ENCODE data around the gene SLC35G6. TPM values are rescaled to one million over a fixed set of nuclear protein-coding genes. Genes with fewer than 3 reads are reported as not detected.

The SLC35G6 gene
- total RNA-seq, 2 donors from 2014 or later, result 0.25 TPM; not detected in 1

Other genes with a start within 250 kb of the SLC35G6 start
- gene DVL2, start 246.9 kb upstream of the SLC35G6 start, total RNA-seq, result 10 to 100 TPM; 49.5 to 54.8 TPM
- 10 to 100 TPM; 28.9 to 32.2 TPM for gene PHF23, start 242.0 kb upstream of the SLC35G6 start, total RNA-seq
- 100 to 1,000 TPM; 244 to 246 TPM for gene GABARAP, start 239.0 kb upstream of the SLC35G6 start, total RNA-seq
- 100 to 1,000 TPM; 184 to 186 TPM for gene CTDNEP1, start 229.7 kb upstream of the SLC35G6 start, total RNA-seq
- gene ELP5, start 229.2 kb upstream of the SLC35G6 start, total RNA-seq, result 10 to 100 TPM; 62.1 to 89.5 TPM
- gene CLDN7, start 219.0 kb upstream of the SLC35G6 start, total RNA-seq, result 1 to 10 TPM; 1.9 to 3.1 TPM
- gene SLC2A4, start 199.7 kb upstream of the SLC35G6 start, total RNA-seq, result under 1 TPM; 0.07 to 0.17 TPM
- 1 to 10 TPM; 3.6 to 9.5 TPM for gene YBX2, start 186.8 kb upstream of the SLC35G6 start, total RNA-seq
- gene EIF5A, start 173.8 kb upstream of the SLC35G6 start, total RNA-seq, result 100 to 1,000 TPM; 547 to 594 TPM
- gene GPS2, start 166.1 kb upstream of the SLC35G6 start, total RNA-seq, result 10 to 100 TPM; 50.5 to 50.7 TPM
- 10 to 100 TPM; 35.7 to 37.6 TPM for gene NEURL4, start 152.1 kb upstream of the SLC35G6 start, total RNA-seq
- 100 to 1,000 TPM; 690 to 708 TPM for gene ACAP1, start 144.9 kb upstream of the SLC35G6 start, total RNA-seq
- 1 to 10 TPM; 4.9 to 5.5 TPM for gene KCTD11, start 129.3 kb upstream of the SLC35G6 start, total RNA-seq
- gene TMEM95, start 126.3 kb upstream of the SLC35G6 start, total RNA-seq, result under 1 TPM in 1 of 2 donors, not detected in 1; 0.34 TPM
- gene TNK1, start 100.4 kb upstream of the SLC35G6 start, total RNA-seq, result 1 to 10 TPM; 5.5 to 6.5 TPM
- 10 to 100 TPM; 60.5 to 62.6 TPM for gene PLSCR3, start 86.9 kb upstream of the SLC35G6 start, total RNA-seq
- gene TMEM256, start 77.3 kb upstream of the SLC35G6 start, total RNA-seq, result 10 to 100 TPM; 64.8 to 88.2 TPM
- gene NLGN2, start 73.6 kb upstream of the SLC35G6 start, total RNA-seq, result 10 to 100 TPM; 17.4 to 19.8 TPM
- gene SPEM1, start 61.1 kb upstream of the SLC35G6 start, total RNA-seq, result under 1 TPM; 0.58 to 0.67 TPM
- gene SPEM2, start 55.8 kb upstream of the SLC35G6 start, total RNA-seq, result not detected
- gene SPEM3, start 52.6 kb upstream of the SLC35G6 start, total RNA-seq, result not detected
- 10 to 100 TPM; 11.3 to 11.7 TPM for gene TMEM102, start 46.0 kb upstream of the SLC35G6 start, total RNA-seq
- 1 to 10 TPM; 4.9 to 5.3 TPM for gene FGF11, start 41.9 kb upstream of the SLC35G6 start, total RNA-seq
- 10 to 100 TPM; 25.5 to 26.8 TPM for gene CHRNB1, start 36.4 kb upstream of the SLC35G6 start, total RNA-seq
- 10 to 100 TPM; 28.5 to 29.0 TPM for gene ZBTB4, start 1.8 kb upstream of the SLC35G6 start, total RNA-seq
- 100 to 1,000 TPM; 211 to 249 TPM for gene POLR2A, start 2.9 kb downstream of the SLC35G6 start, total RNA-seq
- gene TNFSF12, start 67.6 kb downstream of the SLC35G6 start, total RNA-seq, result 10 to 100 TPM; 23.2 to 25.5 TPM
- 1 to 10 TPM; 4.3 to 7.8 TPM for gene TNFSF13, start 77.3 kb downstream of the SLC35G6 start, total RNA-seq
- gene SENP3, start 80.5 kb downstream of the SLC35G6 start, total RNA-seq, result 10 to 100 TPM; 41.8 to 55.3 TPM
- 10 to 100 TPM; 10.3 to 28.1 TPM for gene CD68, start 98.2 kb downstream of the SLC35G6 start, total RNA-seq
- 10 to 100 TPM; 44.0 to 51.9 TPM for gene MPDU1, start 102.4 kb downstream of the SLC35G6 start, total RNA-seq
- gene SOX15, start 108.6 kb downstream of the SLC35G6 start, total RNA-seq, result under 1 TPM; 0.34 to 0.86 TPM
- gene FXR2, start 133.5 kb downstream of the SLC35G6 start, total RNA-seq, result 10 to 100 TPM; 52.5 to 53.3 TPM
- gene SAT2, start 146.4 kb downstream of the SLC35G6 start, total RNA-seq, result 10 to 100 TPM; 47.6 to 48.9 TPM
- under 1 TPM in 1 of 2 donors, not detected in 1; 0.63 TPM for gene SHBG, start 148.7 kb downstream of the SLC35G6 start, total RNA-seq
- under 1 TPM in 1 of 2 donors, not detected in 1; 0.30 TPM for gene ATP1B2, start 169.5 kb downstream of the SLC35G6 start, total RNA-seq
- gene TP53, start 206.0 kb downstream of the SLC35G6 start, total RNA-seq, result 100 to 1,000 TPM; 183 to 189 TPM
- gene WRAP53, start 207.0 kb downstream of the SLC35G6 start, total RNA-seq, result 10 to 100 TPM; 19.0 to 26.7 TPM
- gene EFNB3, start 223.8 kb downstream of the SLC35G6 start, total RNA-seq, result not detected
- under 1 TPM; 0.05 to 0.07 TPM for gene DNAH2, start 236.3 kb downstream of the SLC35G6 start, total RNA-seq

Measured in activated T-cell treated with anti-CD3 and anti-CD28 coated beads, Interleukin-2, amount 50 U/mL, for 72 hours (primary cell).